Measurements from ENCODE around the gene C1QTNF5.
A peak's percentile ranks its signal among the peaks of the same experiment; 100 is the strongest.

The C1QTNF5 gene

DNA sequence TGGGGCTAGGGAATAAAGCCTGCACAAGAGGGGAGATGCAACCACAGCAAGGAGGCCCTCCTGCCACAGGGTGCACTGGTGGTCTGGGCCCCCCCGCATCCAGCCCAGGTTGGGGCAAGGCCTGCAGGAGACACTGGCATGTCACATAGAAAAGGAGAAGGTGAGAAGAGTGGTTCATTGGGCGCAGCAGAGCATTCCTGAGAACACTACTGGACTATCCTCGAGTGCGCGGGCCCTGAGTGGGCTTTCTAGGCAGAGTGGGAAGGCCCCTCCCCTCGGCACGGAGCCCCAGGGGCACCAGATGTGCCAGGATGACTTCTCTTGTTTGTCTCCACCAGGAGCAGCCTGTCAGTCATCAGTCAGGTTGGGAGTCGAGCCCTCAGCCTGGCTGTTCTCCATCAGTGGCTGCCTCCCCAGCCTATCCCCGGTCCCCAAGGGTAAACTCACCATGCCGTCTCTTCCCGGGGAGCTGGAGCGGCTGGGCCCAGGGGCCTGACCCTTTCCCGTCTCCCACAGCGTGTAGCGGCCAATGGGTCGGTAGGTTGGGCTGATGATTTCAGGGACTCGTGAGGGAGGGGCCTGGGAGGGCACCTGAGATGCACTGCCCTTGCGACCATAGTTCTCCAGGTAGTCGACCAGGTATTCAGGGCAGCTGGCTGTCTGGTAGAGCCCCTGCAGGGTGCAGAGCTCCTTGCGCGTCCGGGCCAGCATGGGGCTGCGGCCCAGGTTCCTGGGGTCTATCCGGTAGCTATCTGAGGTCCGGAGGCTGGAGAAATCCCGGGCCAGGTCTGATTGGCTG is 31.8 kb upstream of the C1QTNF5 start:
- no peak for DNase-seq

DNA sequence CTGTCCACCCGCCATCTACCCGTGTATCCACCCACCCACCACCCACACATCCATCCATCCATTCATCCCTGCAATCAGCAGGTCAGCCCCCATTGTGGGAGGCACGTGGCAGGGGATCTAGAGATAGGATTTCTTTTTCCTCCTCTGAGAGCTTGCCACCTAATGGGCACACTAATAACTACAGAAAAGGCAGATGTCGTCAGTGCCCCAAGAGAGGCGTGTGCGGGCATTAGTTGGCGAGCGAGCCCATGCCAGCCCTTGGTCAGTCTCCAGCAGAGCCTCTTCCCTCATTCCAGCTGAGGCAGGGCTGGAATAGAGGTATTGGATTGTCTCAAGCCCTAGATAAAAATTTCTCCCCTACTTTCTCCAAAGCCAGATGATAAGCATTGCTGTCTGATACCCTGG is 31.1 kb upstream of the C1QTNF5 start:
- no peak for DNase-seq

DNA sequence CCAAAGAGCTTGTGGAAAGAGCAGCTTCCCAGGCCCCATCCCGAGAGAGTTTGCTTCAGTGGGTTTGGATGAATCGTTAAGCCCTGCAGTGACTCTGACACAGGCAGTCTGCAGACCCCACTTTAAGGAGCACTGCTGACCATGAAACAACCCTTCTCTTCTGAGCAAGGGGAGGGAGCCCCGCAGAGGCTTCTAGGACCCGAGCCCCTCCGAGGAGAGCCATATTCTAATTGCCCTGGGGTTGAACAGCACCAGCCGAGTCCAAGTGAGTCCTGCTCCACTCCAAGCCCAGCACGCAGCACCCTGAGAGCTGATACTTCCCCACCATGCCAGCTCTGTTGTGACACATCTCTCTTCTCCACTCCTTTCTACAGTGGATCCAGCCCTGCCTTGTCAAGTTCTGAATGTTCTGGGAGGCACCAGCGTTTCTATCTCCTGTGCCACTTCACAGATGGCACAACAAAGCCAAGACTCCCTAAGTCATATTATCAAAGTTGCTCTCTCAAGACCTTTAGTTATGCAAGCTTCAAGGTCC is 30.5 kb upstream of the C1QTNF5 start:
- no peak for DNase-seq

DNA sequence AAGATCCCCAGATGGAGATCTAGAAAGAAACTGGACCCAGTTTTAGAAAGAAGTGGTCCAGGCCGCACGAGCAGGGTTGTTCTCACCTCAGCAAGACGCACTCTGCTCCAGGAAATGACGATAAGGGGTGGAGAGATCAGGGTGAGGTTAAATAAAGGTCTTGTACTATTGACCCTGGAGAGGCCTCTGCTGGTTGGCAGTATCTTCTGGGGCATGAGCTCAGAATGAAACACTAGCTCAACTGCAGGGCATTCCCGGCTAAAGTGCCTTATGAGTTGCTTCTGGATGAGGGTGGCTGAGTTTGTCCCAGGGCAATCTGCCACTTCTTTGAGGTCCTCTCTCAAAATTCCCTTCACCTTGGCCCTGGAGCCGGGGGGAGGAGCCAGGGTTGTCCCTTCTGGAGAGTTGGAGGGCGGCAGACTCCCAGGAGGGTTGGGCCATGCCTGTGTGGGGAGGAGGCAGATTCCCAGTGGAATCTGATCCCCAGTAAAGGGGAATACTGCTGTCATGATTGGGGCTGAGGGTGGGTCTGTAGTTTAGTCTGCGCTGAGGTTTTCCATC is 29.9 kb upstream of the C1QTNF5 start:
- no peak for DNase-seq

DNA sequence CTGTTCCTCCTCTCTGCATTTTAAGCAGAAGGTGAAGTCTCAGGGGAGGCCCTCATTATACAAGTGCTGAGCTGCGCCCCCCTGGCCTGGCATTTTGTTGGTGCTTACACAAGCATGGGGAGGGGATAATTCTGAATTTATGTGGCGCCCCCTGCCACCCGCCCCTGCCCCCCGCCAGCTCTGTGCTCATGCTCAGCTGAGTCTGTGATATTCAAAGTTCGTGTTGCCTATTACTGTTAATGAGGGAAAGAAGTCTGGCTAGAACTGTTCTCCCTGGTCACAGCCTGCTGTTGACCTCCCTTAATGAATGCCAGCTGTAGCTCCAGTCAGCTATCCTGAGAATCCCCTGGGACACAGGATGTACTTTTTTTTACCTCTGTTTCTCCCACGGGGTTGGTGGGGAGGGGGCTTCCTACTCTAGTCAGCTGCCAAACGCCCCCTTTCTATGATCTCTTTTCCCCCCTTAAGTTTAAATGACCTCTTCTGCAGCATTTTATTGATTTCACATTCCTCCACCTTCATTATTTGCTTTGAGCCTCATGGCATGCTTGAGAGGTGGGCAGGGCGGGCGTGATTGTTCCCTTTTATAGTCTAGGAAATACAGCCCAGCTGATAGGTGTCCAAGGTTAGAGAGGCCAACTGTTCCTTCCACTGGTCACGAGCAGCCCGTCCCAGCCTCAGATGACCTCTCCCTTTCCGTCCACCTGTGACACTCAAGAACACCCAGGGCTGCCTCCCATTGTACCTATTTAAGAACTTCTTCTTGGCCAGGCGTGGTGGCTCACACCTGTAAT is 28.6 kb upstream of the C1QTNF5 start:
- no peak for DNase-seq

DNA sequence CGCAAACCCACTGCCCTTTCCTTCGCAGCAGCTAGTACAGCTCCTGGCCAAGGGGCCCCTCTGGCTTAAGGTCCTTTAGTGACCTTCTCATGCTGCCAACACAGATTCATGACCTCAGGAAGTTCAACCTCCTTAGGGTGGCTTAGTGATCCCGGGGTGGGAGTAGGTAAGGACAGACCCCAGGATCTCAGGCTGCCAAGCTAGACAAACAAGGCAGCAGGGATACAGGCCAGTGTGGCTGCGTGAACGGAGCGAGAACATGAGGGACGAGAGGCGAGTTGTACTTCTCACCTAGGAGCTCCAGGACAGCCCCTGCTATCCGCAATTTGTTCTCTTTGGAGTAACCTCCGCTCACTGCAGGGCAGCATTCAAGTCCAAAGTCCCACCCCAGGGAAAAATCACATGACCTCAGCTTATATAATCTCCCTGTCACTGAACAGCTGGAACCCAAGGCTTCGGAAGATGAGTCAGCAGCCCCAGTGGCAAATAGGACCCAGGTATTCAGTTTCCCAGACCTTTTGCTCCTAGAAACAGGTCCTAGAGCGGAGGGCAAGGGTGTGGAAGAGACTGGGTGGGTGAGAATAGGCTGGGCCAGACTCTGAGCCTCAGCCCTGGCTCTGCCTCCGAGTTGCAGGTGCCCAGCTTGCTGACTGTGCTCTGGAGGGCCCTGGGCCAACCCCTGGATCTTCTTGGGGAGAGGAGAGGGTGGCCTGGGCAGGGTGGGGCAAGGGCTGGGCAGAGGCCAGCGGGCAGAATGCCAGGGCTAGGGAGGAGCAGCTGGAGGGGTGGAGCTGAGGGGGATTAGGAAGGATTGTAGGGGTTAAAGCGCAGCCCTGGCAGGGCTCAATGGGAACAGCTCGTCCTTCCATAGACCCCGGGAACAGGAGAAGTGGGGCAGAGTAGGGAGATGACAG is 27.7 kb upstream of the C1QTNF5 start:
- DNase-seq, result no peak

DNA sequence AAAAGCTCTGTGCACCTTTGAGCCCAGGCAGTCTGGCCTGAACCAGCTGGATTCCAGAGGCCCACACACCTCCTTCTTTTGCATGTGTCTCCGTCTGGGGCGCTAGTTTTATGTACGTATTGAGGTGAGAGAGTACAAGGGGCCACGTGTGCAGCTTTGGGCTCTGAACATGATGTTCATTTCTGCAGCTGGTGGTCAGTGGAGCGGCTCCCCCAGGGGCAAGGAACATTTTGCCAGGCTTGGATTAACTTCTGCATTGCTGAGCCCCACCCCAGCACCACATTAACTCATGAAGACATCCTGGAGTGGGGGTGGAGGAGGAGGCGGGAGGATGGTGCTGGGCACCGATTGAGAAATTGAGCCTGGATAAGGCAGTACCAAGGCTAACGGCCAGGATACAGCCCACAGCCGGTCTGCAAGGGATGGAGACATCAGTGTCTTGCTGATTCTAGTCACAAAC is 27.0 kb upstream of the C1QTNF5 start:
- no peak for DNase-seq

DNA sequence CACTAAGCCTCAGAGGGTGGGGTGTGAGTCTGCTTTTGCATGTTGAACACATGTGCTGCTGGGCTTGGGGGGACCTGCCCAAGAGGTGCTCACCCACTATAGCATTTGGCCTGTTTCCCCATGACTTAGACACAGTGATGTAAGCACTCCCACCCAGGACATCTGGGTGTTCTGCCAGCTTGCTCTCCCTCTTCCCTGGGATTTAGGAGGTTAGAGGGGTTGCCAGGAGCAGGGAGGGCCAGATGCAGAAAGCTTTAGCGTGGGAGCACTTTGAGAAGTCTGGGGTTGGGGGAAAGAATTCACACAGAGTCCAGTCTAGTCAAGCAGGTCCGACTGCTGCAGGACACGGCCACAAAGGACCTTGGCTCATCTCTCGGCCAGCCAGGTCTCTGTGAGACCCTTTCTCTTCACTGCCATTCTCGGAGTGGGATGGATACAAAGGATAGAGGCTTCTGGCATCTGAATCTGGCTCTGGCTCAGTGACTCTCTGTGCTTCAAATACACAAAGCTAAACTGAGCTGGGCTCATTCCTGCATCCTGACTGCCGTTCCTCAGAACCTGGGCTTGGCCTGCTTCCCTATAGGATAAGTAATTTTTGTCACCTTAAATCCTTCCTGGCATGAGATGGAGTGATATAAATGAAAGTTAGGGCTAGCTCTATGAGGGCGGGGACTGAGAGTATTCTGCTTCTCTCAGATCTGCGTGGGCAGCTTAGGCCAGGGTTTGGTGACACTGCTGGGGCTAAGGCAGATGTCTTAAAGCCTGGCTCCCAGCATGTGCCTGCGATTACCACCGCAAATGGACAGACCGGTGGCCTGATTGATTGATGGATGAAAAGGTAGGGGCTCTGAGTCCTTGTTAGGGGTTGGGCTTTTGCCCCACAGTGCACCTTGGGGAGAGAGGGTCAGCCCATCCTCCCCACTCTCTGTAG is 26.3 kb upstream of the C1QTNF5 start:
- DNase-seq, result no peak

DNA sequence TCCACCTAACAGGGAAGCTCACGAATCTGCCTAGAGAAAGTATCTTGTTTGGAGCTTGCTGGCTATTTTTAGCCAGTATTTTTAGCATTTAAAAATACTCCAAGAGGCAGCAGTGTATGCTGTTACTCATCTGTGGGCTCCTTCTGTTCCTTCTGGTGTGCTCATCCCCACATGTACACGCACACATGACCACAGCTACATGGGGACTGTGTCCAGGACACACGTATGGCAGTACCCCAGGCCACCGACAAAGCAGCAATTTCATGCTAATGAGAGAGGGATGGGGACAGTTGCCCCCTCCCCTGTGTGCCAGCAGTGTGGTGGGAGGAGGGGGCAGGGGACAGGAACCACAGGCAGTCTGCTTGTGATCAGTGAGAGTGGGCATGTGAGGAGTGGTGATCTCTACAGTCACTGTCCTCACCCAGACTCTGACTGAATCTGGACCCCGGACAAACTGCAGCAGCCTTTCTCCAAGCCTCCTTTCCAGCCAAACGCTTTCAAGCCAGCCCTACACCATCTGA is 24.4 kb upstream of the C1QTNF5 start:
- DNase-seq, result no peak

DNA sequence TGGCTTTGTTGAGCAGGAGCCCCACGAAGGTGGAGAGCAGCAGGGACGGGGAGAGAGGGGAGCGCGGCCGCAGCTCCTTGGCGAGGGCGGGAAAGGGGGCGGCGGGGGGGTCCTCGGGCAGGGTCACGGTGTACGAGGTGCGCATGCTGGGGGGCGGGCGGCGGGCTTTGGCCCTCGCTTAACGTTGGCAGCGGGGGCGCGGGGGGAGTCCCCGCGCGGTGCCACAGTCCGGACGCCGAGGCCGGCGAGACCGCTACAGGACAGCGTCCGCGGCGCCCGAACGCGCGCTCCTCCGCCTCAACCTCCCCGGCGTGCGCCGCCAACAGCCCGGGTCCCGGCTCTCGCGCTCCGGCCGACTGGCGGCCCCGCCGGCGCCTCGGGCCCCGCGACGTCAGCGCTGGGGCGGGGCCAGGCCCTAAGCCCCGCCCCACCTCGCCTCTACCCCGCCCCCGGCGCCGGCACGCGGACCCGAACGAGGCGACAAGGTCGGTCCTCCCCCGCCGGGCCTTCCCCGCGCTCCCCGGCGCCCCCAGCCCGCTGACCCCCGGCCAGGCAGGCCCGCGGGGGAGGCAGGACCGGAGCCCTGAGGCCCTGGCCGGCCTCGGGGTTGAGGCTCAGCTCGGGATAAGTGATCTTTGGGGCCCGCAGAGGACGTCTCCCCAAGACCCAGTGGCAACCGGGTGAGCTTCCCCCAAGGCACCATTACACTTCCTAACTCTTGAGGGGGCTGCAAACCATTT is 23.3 kb upstream of the C1QTNF5 start:
- peak; percentile 56 to 60 for DNase-seq

DNA sequence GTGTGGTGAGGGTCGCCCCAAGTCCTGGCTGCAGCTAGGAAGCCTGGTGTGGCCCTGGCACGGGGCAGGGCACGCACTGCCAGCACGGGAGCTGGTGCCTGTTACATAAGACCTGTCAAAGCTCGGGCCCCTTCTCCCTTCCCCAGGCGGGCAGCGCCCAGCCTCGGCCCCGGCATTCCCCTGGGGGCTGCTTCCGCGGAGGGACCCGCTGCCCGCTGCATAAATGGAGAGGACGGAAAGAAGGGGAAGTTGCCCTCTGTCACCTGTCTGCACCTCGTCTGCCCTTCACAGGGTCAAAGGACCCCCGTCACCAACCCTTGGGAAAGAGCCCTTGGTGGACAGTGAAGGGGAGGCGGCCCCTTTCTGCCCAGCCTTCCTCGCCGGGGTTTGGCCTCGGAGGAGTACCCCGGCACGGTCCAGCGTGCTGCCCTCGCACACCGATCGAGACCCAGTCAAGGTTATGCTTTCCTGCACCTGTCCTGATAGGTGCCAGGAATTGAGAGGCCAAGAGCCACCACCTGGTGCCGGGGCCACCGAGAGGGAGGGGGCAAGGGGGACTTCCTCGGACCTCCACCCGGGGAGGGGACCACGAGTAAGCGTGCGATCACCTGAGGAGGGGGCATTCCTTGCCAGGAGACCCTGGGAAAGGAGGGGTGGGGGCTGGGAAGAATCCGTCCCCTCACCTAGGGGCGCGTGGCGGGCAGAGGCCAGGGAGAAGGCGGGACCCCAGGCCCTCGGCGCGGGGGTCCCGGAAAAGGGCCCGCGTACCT is 22.6 kb upstream of the C1QTNF5 start:
- DNase-seq, result no peak

DNA sequence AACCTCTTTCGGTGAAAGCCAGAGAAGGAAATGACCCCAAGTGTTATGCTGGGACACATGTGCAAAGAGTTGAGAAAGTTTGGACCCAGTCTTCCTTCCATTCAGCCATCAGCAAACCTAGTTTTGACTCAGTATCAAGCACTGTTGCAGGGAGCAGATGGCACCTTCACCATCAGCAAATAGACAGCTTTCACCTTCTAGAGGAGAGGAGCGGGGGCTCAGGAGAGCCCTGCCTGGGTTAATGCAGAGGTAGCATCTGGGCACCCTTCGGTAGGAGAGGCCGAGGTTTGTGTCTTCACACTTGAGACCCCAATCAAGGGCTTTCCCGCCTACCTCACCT is 22.0 kb upstream of the C1QTNF5 start:
- DNase-seq, result no peak

DNA sequence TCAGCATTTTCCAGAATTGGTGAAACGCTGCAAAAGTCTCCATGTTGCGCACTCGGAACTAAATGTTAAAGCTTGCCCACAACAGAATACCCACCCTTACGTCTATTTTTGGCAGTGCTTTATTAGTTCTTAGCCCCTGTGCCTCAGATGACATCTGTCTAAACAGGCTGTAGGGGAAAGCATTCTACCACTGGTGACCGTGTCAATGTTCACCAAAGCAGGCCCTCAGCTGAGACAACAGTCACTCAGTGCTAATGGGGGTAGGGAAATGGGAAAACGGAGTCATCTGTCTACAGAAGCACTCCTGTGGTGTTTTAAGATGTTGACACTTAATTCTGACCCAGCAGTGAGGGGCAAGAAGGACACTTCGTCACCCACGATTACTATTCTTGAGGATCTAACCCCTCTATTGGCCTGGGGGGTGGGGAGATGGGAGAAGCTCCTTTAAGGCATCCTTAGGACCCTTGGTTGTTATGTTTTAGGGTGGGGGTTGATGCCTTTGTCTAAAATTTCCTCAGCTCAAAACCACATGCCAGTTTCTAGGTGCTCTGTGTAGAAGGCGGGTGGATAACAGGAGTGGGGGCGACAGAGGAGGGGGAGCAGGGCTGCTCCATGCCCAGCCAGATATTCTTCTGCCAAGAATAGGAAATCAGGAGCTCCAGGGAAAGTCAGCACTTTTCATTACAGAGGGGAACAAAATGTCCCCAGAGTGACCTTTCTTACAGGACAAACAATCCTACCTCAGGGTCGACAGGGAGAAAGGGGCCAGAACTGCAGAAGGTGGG is 21.4 kb upstream of the C1QTNF5 start:
- no peak for DNase-seq

DNA sequence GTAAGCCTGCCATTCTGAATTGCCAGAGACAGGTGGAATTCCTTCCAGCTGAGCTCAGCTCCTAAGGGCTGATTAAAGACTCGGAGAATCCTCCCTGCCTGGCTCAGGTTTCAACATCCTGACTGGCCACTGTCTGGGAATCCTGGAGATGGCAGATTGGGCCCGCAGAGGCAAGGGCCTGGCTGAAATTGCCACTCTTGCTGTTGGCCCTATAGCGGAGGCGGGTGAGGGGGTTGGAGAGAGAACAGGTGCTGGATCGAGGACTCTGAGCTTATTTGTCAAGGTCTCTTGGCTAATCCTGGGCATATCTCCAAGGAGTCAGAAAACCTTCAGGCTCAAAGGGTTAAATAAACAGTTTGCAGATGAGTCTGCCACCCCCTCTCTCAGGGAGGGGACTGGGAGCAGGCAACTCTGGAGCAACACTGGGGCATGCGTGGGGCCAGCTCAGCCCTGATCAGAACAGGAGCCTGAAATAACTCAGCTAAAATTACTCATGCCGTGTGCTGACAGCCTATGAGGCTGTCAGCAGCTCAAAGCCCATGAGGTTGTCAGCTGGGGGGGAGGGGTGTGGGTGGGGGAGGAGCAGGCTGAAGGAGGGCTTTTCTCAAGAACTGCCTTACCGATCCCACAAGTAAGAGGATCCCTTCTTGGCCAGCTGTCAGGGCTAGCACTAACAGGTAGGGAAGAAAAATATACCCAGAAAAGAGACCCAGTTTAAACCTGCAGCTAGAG is 20.5 kb upstream of the C1QTNF5 start:
- DNase-seq, result no peak

DNA sequence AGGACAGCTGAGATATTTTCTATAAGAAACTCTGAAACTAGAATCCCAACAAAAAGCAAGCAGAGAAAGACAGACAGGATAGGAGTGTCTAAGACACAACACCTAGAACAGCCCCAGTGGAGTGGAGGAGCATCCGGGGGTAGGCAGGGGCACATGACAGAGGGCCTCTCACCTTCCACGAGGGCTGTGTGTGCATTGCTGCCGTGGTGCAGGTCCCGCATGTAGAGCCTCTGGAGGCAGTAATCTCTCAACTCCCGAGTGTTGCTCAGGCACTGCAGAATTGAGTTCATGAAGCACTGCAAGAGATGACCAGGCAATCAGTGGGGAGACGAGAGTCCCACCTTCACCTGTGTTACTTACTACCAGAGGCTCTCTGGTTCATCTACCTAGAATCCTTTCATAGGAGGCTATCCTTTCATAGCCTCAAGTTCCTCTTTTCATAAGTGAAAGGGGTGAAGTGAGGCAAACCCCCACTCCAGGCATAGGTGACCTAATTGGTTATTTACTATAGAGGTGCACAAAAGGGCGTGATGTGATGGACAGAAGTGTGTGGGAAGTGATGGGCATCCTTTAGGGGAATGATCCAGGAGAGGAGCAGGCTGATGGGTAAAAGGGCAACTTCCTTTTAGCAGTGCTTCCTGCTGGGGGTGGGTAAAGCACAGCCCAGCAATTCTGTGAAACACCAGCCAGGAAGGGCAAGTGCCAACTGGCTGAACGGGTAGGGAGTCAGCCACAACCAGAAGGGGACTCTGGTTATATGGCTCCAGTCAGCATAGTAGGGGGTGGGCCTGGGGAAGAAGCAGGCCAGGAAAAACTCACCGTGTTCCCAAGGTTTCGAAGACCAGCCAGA is 18.9 kb upstream of the C1QTNF5 start:
- DNase-seq, result no peak

DNA sequence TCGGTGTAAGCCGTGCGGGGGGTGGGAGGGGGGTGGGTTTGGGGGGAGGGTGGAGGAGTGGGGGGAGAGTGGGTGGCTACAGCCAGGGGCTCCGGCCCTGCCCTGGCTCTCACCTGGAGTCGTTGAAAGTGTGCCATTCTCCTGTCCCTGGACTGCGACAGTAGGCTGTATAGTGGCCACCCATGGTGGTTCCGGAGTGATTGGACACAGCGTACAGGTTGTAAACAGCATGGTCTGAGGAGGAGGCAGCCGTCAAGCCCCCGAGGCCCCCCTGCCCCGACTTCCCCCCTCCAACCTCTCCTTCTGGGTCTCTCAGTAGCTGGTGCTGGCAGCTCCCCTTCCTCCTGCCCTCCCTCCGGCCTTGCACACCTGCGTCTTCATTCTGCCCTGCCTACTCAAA is 16.4 kb upstream of the C1QTNF5 start:
- no peak for DNase-seq
